H1 (cell line): ENCODE data around the gene NME9. TPM values are rescaled to one million over a fixed set of nuclear protein-coding genes. Genes with fewer than 3 reads are reported as not detected.

Experiments used
- CTCF ChIA-PET: fragments of 300-600 bp; sonication (Branson Sonifier 250); formaldehyde crosslinking; loops from one replicate; lab custom pipeline; 2021; ENCODE audit not compliant: partially characterized antibody; lab: Charles Lee
- POLR2A ChIA-PET: fragments of 300-600 bp; sonication (Branson Sonifier 250); formaldehyde crosslinking; loops from one replicate; lab custom pipeline; 2021; ENCODE audit warnings: inconsistent platforms; ENCODE audit not compliant: partially characterized antibody; lab: Charles Lee
- DNase-seq, 2 experiments: peaks; one replicate each; pipeline versions ENCODE4 v3.0.0 to v3.0.0-alpha.2; 2010 to 2022; ENCODE audit warnings: low spot score in 2 of 2, low read depth in 1 of 2, mixed read lengths in 1 of 2
- FAIRE-seq: peaks from 2 replicates; lab custom pipeline; 2011; peaks lifted over from hg19 to GRCh38; lab: Jason Lieb, UNC
- H2AFZ ChIP-seq: 2 replicates; pipeline ENCODE4 v1.8.1; 2012; ENCODE audit warnings: low read length, inconsistent platforms
- H2AK5ac ChIP-seq: 2 replicates; pipeline ENCODE4 v1.6.1; 2013; ENCODE audit warnings: low read depth, low read length
- H2BK120ac ChIP-seq: replicated peaks from 2 replicates; pipeline ENCODE3; 2013; ENCODE audit warnings: low read depth, low read length, inconsistent platforms
- H2BK12ac ChIP-seq: 2 replicates; pipeline ENCODE4 v1.6.1; 2013; ENCODE audit warnings: low read depth, low read length
- H2BK15ac ChIP-seq: 2 replicates; pipeline ENCODE4 v1.6.1; 2013; ENCODE audit warnings: low read length
- H2BK20ac ChIP-seq: 2 replicates; pipeline ENCODE4 v1.6.1; 2013; ENCODE audit warnings: low read length
- H2BK5ac ChIP-seq: 2 replicates; pipeline ENCODE4 v1.6.1; 2013; ENCODE audit warnings: low read depth, low read length
- H3K14ac ChIP-seq: 2 replicates; pipeline ENCODE4 v1.6.1; 2013; ENCODE audit warnings: inconsistent platforms; ENCODE audit not compliant: insufficient read length
- H3K18ac ChIP-seq: 2 replicates; pipeline ENCODE4 v1.6.1; 2013; ENCODE audit warnings: low read length; ENCODE audit errors: extremely low read depth
- H3K23ac ChIP-seq: 2 replicates; pipeline ENCODE4 v1.6.1; 2013; ENCODE audit warnings: inconsistent platforms; ENCODE audit not compliant: insufficient read length
- H3K23me2 ChIP-seq: 2 replicates; pipeline ENCODE4 v1.6.1; 2013; ENCODE audit warnings: low read depth, low read length
- H3K27ac ChIP-seq: 2 replicates; pipeline ENCODE4 v1.6.1; 2011; ENCODE audit warnings: low read depth, low read length, inconsistent platforms
- H3K27me3 ChIP-seq, 4 experiments: replicated peaks in 1 of 4; 1 replicate in 1 of 4; 2 replicates in 3 of 4; pipeline versions ENCODE4 v1.6.1 to v1.8.1; 2011 to 2013; ENCODE audit warnings: low read length in 3 of 4, mild to moderate bottlenecking in 3 of 4, inconsistent platforms in 2 of 4, mixed read lengths in 2 of 4, moderate library complexity in 1 of 4; ENCODE audit not compliant: control insufficient read depth in 3 of 4, insufficient read depth in 3 of 4; ENCODE audit errors: extremely low read depth in 1 of 4
- H3K36me3 ChIP-seq, 4 experiments: 2 replicates each; pipeline versions ENCODE4 v1.6.1 to v1.8.1; 2011 to 2013; ENCODE audit warnings: mild to moderate bottlenecking in 4 of 4, low read length in 3 of 4, moderate library complexity in 2 of 4, control low read depth in 1 of 4, inconsistent platforms in 1 of 4; ENCODE audit not compliant: insufficient read depth in 4 of 4, control insufficient read depth in 2 of 4
- H3K4ac ChIP-seq: replicated peaks from 2 replicates; pipeline ENCODE3; 2013; ENCODE audit warnings: low read length, low read depth, mixed read lengths, inconsistent platforms; ENCODE audit not compliant: insufficient read length
- H3K4me1 ChIP-seq, 4 experiments: replicated peaks in 1 of 4; 1 replicate in 1 of 4; 2 replicates in 3 of 4; pipeline versions ENCODE4 v1.6.1 to v1.8.1; 2011 to 2013; ENCODE audit warnings: low read length in 3 of 4, inconsistent platforms in 2 of 4, mixed read lengths in 1 of 4; ENCODE audit not compliant: insufficient read depth in 4 of 4, control insufficient read depth in 3 of 4
- H3K4me2 ChIP-seq, 2 experiments: 2 replicates each; pipeline versions ENCODE4 v1.6.1 to v1.8.1; 2011 to 2013; ENCODE audit warnings: low read depth in 2 of 2, low read length in 2 of 2, control low read depth in 1 of 2, inconsistent platforms in 1 of 2, mild to moderate bottlenecking in 1 of 2; ENCODE audit not compliant: insufficient read depth in 1 of 2
- H3K4me3 ChIP-seq, 4 experiments: fragments of 200-600, 300-600 bp in 1 of 4; sonication (generic), shearing (Covaris generic), sonication (Bioruptor Twin) in 1 of 4; 2 replicates each; pipeline versions ENCODE4 v1.5.1 to v1.8.1; 2011 to 2016; ENCODE audit warnings: low read length in 4 of 4, low read depth in 3 of 4, control low read depth in 2 of 4, inconsistent platforms in 2 of 4, mild to moderate bottlenecking in 2 of 4, mixed read lengths in 1 of 4, moderate library complexity in 1 of 4; ENCODE audit not compliant: insufficient read depth in 2 of 4; ENCODE audit errors: extremely low read depth in 1 of 4
- H3K56ac ChIP-seq: replicated peaks from 2 replicates; pipeline ENCODE3; 2013; ENCODE audit warnings: low read depth, mild to moderate bottlenecking, mixed read lengths, low read length, inconsistent platforms; ENCODE audit not compliant: insufficient read length
- H3K79me1 ChIP-seq: 2 replicates; pipeline ENCODE4 v1.6.1; 2013; ENCODE audit warnings: low read depth, low read length, control low read depth
- H3K79me2 ChIP-seq, 2 experiments: 2 replicates each; pipeline versions ENCODE4 v1.6.1 to v1.8.1; 2012 to 2013; ENCODE audit warnings: low read length in 2 of 2, mild to moderate bottlenecking in 2 of 2, inconsistent platforms in 1 of 2; ENCODE audit not compliant: insufficient read depth in 2 of 2, control insufficient read depth in 1 of 2
- H3K9ac ChIP-seq, 4 experiments: replicated peaks in 1 of 4; 1 replicate in 1 of 4; 2 replicates in 3 of 4; pipeline versions ENCODE4 v1.6.1 to v1.8.1; 2011 to 2013; ENCODE audit warnings: low read depth in 3 of 4, low read length in 3 of 4, control low read depth in 2 of 4, mild to moderate bottlenecking in 2 of 4, moderate library complexity in 2 of 4, inconsistent platforms in 1 of 4; ENCODE audit errors: extremely low read depth in 1 of 4
- H3K9me3 ChIP-seq, 2 experiments: 2 replicates each; pipeline versions ENCODE4 v1.6.1 to v1.8.1; 2012 to 2013; ENCODE audit warnings: mild to moderate bottlenecking in 2 of 2, moderate library complexity in 2 of 2, control low read depth in 1 of 2, inconsistent platforms in 1 of 2, low read depth in 1 of 2, low read length in 1 of 2, mixed read lengths in 1 of 2; ENCODE audit not compliant: insufficient read depth in 2 of 2
- H4K20me1 ChIP-seq, 2 experiments: replicated peaks in 1 of 2; 2 replicates each; pipeline versions ENCODE3 to v1.8.1; 2011 to 2013; ENCODE audit warnings: inconsistent platforms in 2 of 2, low read length in 2 of 2, mild to moderate bottlenecking in 1 of 2; ENCODE audit not compliant: insufficient read depth in 2 of 2, control insufficient read depth in 1 of 2
- H4K5ac ChIP-seq: 2 replicates; pipeline ENCODE4 v1.6.1; 2013; ENCODE audit warnings: low read length, low read depth, mixed read lengths, inconsistent platforms; ENCODE audit not compliant: insufficient read length
- H4K8ac ChIP-seq: 2 replicates; pipeline ENCODE4 v1.8.0; 2013; ENCODE audit warnings: mild to moderate bottlenecking, moderate library complexity, low read length, inconsistent platforms; ENCODE audit not compliant: insufficient read depth; ENCODE audit errors: extremely low read depth
- H4K91ac ChIP-seq: replicated peaks from 2 replicates; pipeline ENCODE3; 2013; ENCODE audit warnings: low read length, mixed read lengths, inconsistent platforms; ENCODE audit not compliant: insufficient read length
- HDAC6 ChIP-seq: IDR thresholded peaks from one replicate; pipeline ENCODE4 v1.7.1; 2012; ENCODE audit warnings: low read depth, mild to moderate bottlenecking, inconsistent platforms, low read length, moderate library complexity
- NANOG ChIP-seq: IDR thresholded peaks from 2 replicates; pipeline ENCODE4 v1.6.1; 2011; ENCODE audit warnings: low read length, low read depth, mild to moderate bottlenecking, inconsistent platforms; ENCODE audit not compliant: insufficient read depth, poor library complexity, severe bottlenecking
- WGBS, 2 experiments: shearing (Covaris generic) in 1 of 2; methylation state at CpG; one replicate each; pipeline versions ENCODE4 v1.1.6 to v1.1.7; 2013 to 2015; ENCODE audit warnings: low lambda C conversion rate in 2 of 2, mixed read lengths in 2 of 2, inconsistent platforms in 1 of 2, low coverage in 1 of 2, missing lambda C conversion rate in 1 of 2; ENCODE audit not compliant: insufficient replicate concordance in 2 of 2, insufficient coverage in 1 of 2, insufficient read length in 1 of 2; ENCODE audit errors: extremely low coverage in 1 of 2, missing lambda C conversion rate in 1 of 2; 5-methylcytosine and 5-hydroxymethylcytosine counted together
- polyA plus RNA-seq, 7 experiments: library from polyadenylated mRNA; depleted of rRNA in 3 of 7; stranded (reverse) in 5 of 7; unstranded in 2 of 7; fragments of >200 nt in 5 of 7; fragments of 200-250 nt in 2 of 7; gene quantifications; 1 replicate in 5 of 7; 2 replicates in 1 of 7; 4 replicates in 1 of 7; pipeline versions ENCODE4 v1.2.1 to v1.2.3, GENCODE V29; 2011 to 2013; ENCODE audit warnings: missing spikeins in 2 of 7, mixed read lengths in 2 of 7
- total RNA-seq: library from RNA; stranded (reverse); fragmentation: NEBNext Ultra II Directional; extraction: Animal tissue kit (Norgen Biotek cat#: 25700); gene quantifications from 2 replicates; pipeline ENCODE4 v1.2.1, GENCODE V29; 2021

Gene NME9
- total and polyA plus RNA-seq, 2 of the 8 experiments (the other 6 are each of a cell fraction or from before 2014, with no cell fraction given), result 0.11 TPM; not detected in 1

GRCh38 chr3:138310494-138310893, 19.2 kb downstream of the NME9 start:
- no peak overlapping the region for H4K91ac ChIP-seq
- ChIA-PET CTCF (no interaction called here), POLR2A (no interaction called here)
- WGBS, 2 experiments, result 88% methylated on average over 4 of the region's 4 CpGs; no CpG with 5 or more reads in 1 of the 2 experiments
- no peaks in the 10 kb centered on the region for H3K79me1 ChIP-seq
- no peak overlapping the region for H2BK12ac ChIP-seq
- no peak overlapping the region for H3K56ac ChIP-seq
- FAIRE-seq, result no peak
- H2AFZ ChIP-seq, result no peak overlapping the region
- no peaks in the 10 kb centered on the region for H3K27me3 ChIP-seq
- no peak overlapping the region for H3K18ac ChIP-seq
- H3K9me3 ChIP-seq, result no peaks in the 10 kb centered on the region; a peak in 2 of 4 replicates
- H3K4me3 ChIP-seq, result no peak overlapping the region
- no peaks in the 10 kb centered on the region for H3K23me2 ChIP-seq
- H4K20me1 ChIP-seq, result no peaks in the 10 kb centered on the region
- H4K5ac ChIP-seq, result no peak overlapping the region
- TF ChIP-seq HDAC6 (no peak), NANOG (no peak)
- no peaks in the 10 kb centered on the region for H3K36me3 ChIP-seq
- DNase-seq, result no peak
- no peak overlapping the region for H2BK120ac ChIP-seq
- H3K4me1 ChIP-seq, result no peaks in the 10 kb centered on the region
- no peak overlapping the region for H2BK15ac ChIP-seq
- H2BK5ac ChIP-seq, result no peak overlapping the region
- no peak overlapping the region for H3K4ac ChIP-seq
- H4K8ac ChIP-seq, result no peak overlapping the region
- no peak overlapping the region for H3K23ac ChIP-seq
- H3K9ac ChIP-seq, result no peak overlapping the region
- H3K14ac ChIP-seq, result no peak overlapping the region
- H3K4me2 ChIP-seq, result no peak overlapping the region
- no peak overlapping the region for H2AK5ac ChIP-seq
- no peak overlapping the region for H3K27ac ChIP-seq
- H2BK20ac ChIP-seq, result no peak overlapping the region
- H3K79me2 ChIP-seq, result no peaks in the 10 kb centered on the region
